PC-3 (cell line): ENCODE data around the gene CPLX1. TPM values are rescaled to one million over a fixed set of nuclear protein-coding genes. Genes with fewer than 3 reads are reported as not detected.

Experiments used
- ATAC-seq: fragments of 200-7000 bp; cut with Tn5 transposase; 2 replicates; pipeline ENCODE4 v1.9.1; 2020; ENCODE audit warnings: mild to moderate bottlenecking, moderate library complexity
- BruUV-seq: library from RNA; stranded (reverse); fragments of 400-500 nt; replicated peaks from 2 replicates; lab custom pipeline; 2021; lab: Mats Ljungman, UMichigan
- CTCF ChIA-PET: fragments of 300-600 bp; sonication (Branson Sonifier 250); formaldehyde crosslinking; loops from one replicate; lab custom pipeline; 2022; ENCODE audit warnings: antibody characterized with exemption; lab: Charles Lee
- POLR2A ChIA-PET: fragments of 300-600 bp; sonication (Branson Sonifier 250); formaldehyde crosslinking; loops from one replicate; lab custom pipeline; 2022; ENCODE audit warnings: antibody characterized with exemption; ENCODE audit not compliant: unreplicated experiment; lab: Charles Lee
- DNase-seq: peaks from one replicate; pipeline ENCODE4 v3.0.0-alpha.2; 2015
- H2AFZ ChIP-seq: fragments of 300-600 bp; sonication (generic); 2 replicates; pipeline ENCODE4 v1.6.0; 2016; ENCODE audit warnings: antibody characterized with exemption, low read length
- H3F3A ChIP-seq: fragments of 300-600 bp; sonication (generic); one replicate; pipeline ENCODE4 v1.6.0; 2017; ENCODE audit warnings: antibody characterized with exemption, low read length, control low read depth, mild to moderate bottlenecking; ENCODE audit not compliant: unreplicated experiment
- H3K27ac ChIP-seq: fragments of 300-600 bp; sonication (generic); 2 replicates; pipeline ENCODE4 v1.5.1; 2016; ENCODE audit warnings: mild to moderate bottlenecking, low read length
- H3K27me3 ChIP-seq: fragments of 300-600 bp; sonication (generic); 2 replicates; pipeline ENCODE4 v1.6.1; 2016; ENCODE audit warnings: low read length, mixed read lengths
- H3K36me3 ChIP-seq: fragments of 300-600 bp; sonication (generic); 2 replicates; pipeline ENCODE4 v1.6.1; 2016; ENCODE audit warnings: low read depth, mixed run types, low read length, mixed read lengths
- H3K4me1 ChIP-seq: fragments of 300-600 bp; sonication (generic); 2 replicates; pipeline ENCODE4 v1.5.1; 2016; ENCODE audit warnings: low read length; ENCODE audit not compliant: insufficient read depth
- H3K4me2 ChIP-seq: fragments of 300-600 bp; sonication (generic); 2 replicates; pipeline ENCODE4 v1.6.0; 2016; ENCODE audit warnings: low read length
- H3K4me3 ChIP-seq: fragments of 300-600 bp; sonication (generic); 2 replicates; pipeline ENCODE4 v1.5.1; 2016; ENCODE audit warnings: mild to moderate bottlenecking, low read length, mixed read lengths
- H3K79me2 ChIP-seq: fragments of 300-600 bp; sonication (generic); 2 replicates; pipeline ENCODE4 v1.6.1; 2017; ENCODE audit warnings: low read length, mixed read lengths
- H3K9ac ChIP-seq: fragments of 300-600 bp; sonication (generic); 2 replicates; pipeline ENCODE4 v1.6.0; 2016; ENCODE audit warnings: mild to moderate bottlenecking, low read length
- H3K9me2 ChIP-seq: fragments of 300-600 bp; sonication (generic); replicated peaks from 2 replicates; pipeline ENCODE4 v1.6.1; 2016; ENCODE audit warnings: mixed run types, low read length, mixed read lengths
- H3K9me3 ChIP-seq: fragments of 300-600 bp; sonication (generic); 2 replicates; pipeline ENCODE4 v1.6.1; 2016; ENCODE audit warnings: low read length, mixed read lengths
- H4K20me1 ChIP-seq: fragments of 300-600 bp; sonication (generic); 2 replicates; pipeline ENCODE4 v1.6.1; 2016; ENCODE audit warnings: low read length, mixed read lengths
- EZH2 ChIP-seq: fragments of 300-600 bp; sonication (generic); IDR thresholded peaks from one replicate; pipeline ENCODE4 v1.6.1; 2017; ENCODE audit warnings: antibody characterized with exemption, mild to moderate bottlenecking, low read length; ENCODE audit not compliant: unreplicated experiment
- EZH2phosphoT487 ChIP-seq: fragments of 300-600 bp; sonication (generic); IDR thresholded peaks from 2 replicates; pipeline ENCODE4 v1.6.1; 2018; ENCODE audit warnings: mild to moderate bottlenecking, antibody characterized with exemption, low read length, borderline replicate concordance
- intact Hi-C: fragments of 100-400 bp; cut with micrococcal nuclease; formaldehyde crosslinking; loops from 2 replicates; pipeline ENCODE4 v1.9.0; 2023
- total RNA-seq: library from RNA; depleted of rRNA; stranded (reverse); fragments of >200 nt; gene quantifications from 2 replicates; pipeline ENCODE4 v1.2.3, GENCODE V29; 2014
- TF ChIP-seq, protein P1 (sequence below): fragments of 300-600 bp; sonication (generic); conservative IDR thresholded peaks from 2 replicates; pipeline ENCODE4 v1.5.1; 2017; ENCODE audit warnings: antibody characterized with exemption, low read depth, mild to moderate bottlenecking, low read length

CPLX1 gene
- total RNA-seq, 1 experiment from 2014 or later: 0.87 TPM

DNA sequence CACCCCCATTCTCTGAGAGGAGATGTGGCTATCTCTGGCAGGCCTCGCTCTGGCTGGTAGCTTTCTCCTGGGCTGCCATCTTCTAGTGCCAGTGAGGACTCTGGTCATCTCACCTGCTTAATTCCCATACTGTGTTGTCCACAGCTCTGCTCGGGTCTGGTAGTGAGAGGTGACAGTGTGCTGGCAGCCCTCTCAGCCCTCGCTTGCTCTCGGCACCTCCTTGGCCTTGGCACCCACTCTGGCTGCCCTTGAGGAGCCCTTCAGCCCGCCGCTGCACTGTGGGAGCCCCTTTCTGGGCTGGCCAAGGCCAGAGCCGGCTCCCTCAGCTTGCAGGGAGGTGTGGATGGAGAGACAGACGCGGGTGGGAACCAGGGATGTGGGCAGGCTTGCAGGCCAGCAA is 52.7 kb downstream of the CPLX1 start:
- H3K27ac ChIP-seq: no peak overlapping the region
- CTCF ChIA-PET: no interaction called here
- no TSS peak for BruUV-seq
- no peaks in the 10 kb centered on the region for H3K9me3 ChIP-seq
- H3K9ac ChIP-seq: no peak overlapping the region
- intact Hi-C loops: no loop called here
- peaks cover 21% of the 10 kb centered on the region for H3K36me3 ChIP-seq
- H3K4me1 ChIP-seq: no peaks in the 10 kb centered on the region
- ATAC-seq (no peak), DNase-seq (no peak)
- H3K4me3 ChIP-seq: no peak overlapping the region
- H3K9me2 ChIP-seq: no peaks in the 10 kb centered on the region
- POLR2A ChIA-PET: no interaction called here
- no peaks in the 10 kb centered on the region for H3F3A ChIP-seq
- TF ChIP-seq EZH2 (no peak), EZH2phosphoT487 (no peak)
- TF ChIP-seq, protein P1, sequence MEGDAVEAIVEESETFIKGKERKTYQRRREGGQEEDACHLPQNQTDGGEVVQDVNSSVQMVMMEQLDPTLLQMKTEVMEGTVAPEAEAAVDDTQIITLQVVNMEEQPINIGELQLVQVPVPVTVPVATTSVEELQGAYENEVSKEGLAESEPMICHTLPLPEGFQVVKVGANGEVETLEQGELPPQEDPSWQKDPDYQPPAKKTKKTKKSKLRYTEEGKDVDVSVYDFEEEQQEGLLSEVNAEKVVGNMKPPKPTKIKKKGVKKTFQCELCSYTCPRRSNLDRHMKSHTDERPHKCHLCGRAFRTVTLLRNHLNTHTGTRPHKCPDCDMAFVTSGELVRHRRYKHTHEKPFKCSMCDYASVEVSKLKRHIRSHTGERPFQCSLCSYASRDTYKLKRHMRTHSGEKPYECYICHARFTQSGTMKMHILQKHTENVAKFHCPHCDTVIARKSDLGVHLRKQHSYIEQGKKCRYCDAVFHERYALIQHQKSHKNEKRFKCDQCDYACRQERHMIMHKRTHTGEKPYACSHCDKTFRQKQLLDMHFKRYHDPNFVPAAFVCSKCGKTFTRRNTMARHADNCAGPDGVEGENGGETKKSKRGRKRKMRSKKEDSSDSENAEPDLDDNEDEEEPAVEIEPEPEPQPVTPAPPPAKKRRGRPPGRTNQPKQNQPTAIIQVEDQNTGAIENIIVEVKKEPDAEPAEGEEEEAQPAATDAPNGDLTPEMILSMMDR: no peak
- peaks cover 78% of the 10 kb centered on the region for H3K79me2 ChIP-seq
- H3K27me3 ChIP-seq: no peaks in the 10 kb centered on the region
- no peak overlapping the region for H2AFZ ChIP-seq
- H4K20me1 ChIP-seq: peaks cover 14% of the 10 kb centered on the region; the same call in 1 of the 2 replicates
- no peak overlapping the region for H3K4me2 ChIP-seq

DNA sequence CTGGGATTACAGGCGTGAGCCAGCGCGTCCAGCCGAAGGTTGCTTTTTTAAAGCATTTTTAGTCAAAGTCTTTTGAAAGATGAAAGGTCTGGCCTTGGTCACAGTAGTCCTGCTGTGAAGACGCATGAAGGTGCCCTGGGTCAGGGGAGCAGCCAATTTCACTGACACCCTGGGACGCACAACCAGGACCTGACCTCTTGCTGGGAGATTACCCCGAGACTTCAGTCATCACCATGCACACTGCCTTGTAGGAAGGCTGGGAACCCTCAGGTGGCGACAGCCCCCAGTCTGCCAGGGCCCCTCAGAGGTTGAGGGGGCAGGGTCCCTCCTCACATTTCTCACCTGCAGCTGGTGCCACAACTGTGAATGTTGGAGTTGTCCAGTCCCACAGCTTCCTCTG is 53.2 kb downstream of the CPLX1 start:
- Histone ChIP-seq H3K9ac (no peak overlapping the region), H2AFZ (no peak overlapping the region), H4K20me1 (peaks cover 14% of the 10 kb centered on the region; the same call in 1 of the 2 replicates), H3F3A (no peaks in the 10 kb centered on the region), H3K9me2 (no peaks in the 10 kb centered on the region), H3K4me2 (no peak overlapping the region), H3K4me1 (no peaks in the 10 kb centered on the region), H3K27ac (no peak overlapping the region), H3K27me3 (no peaks in the 10 kb centered on the region), H3K9me3 (no peaks in the 10 kb centered on the region), H3K79me2 (peaks cover 77% of the 10 kb centered on the region), H3K36me3 (peaks cover 21% of the 10 kb centered on the region), H3K4me3 (no peak overlapping the region)
- BruUV-seq: no TSS peak
- ChIA-PET CTCF (no interaction called here), POLR2A (no interaction called here)
- DNase-seq (no peak), ATAC-seq (no peak)
- no peak for TF ChIP-seq EZH2phosphoT487
- TF ChIP-seq, protein P1: no peak
- TF ChIP-seq EZH2: no peak
- intact Hi-C loops: no loop called here

DNA sequence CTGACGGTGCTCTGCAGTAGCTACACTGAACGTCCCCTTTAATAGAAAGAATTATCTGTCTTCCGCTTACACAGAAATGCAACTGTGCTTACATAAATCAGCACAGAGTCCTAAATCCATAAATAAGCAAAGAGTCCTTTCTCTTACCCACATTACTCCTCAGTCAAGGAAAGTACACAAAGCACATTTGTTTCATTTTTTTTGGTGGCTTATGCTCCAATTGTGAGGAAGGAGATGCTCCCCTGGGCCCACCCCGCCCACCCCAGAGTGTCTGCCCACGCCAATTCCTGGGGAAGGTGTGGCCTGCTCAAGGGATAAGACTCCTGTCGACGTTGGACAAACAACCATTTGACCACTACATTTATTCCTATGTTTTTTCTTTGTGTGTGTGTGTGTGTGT is 53.8 kb downstream of the CPLX1 start:
- POLR2A ChIA-PET: no interaction called here
- Histone ChIP-seq H3K4me1 (no peaks in the 10 kb centered on the region), H3F3A (no peaks in the 10 kb centered on the region), H3K79me2 (peaks cover 70% of the 10 kb centered on the region), H3K27ac (no peak overlapping the region), H4K20me1 (peaks cover 14% of the 10 kb centered on the region; the same call in 1 of the 2 replicates), H3K9ac (no peak overlapping the region), H3K9me3 (no peaks in the 10 kb centered on the region), H3K4me3 (no peak overlapping the region), H3K36me3 (peaks cover 17% of the 10 kb centered on the region; the same call in 1 of the 2 replicates), H3K9me2 (no peaks in the 10 kb centered on the region), H3K4me2 (no peak overlapping the region), H3K27me3 (no peaks in the 10 kb centered on the region), H2AFZ (no peak overlapping the region)
- BruUV-seq: no TSS peak
- ATAC-seq: no peak
- intact Hi-C loops: no loop called here
- TF ChIP-seq EZH2phosphoT487: no peak
- TF ChIP-seq EZH2: no peak
- TF ChIP-seq, protein P1: no peak
- CTCF ChIA-PET: no interaction called here
- DNase-seq: no peak
